ENCODE results near the gene SLC35G3. TPM values are rescaled to one million over a fixed set of nuclear protein-coding genes. Genes with fewer than 3 reads are reported as not detected.

Gene SLC35G3
- total RNA-seq, 6 experiments from 2014 or later: not detected

DNA sequence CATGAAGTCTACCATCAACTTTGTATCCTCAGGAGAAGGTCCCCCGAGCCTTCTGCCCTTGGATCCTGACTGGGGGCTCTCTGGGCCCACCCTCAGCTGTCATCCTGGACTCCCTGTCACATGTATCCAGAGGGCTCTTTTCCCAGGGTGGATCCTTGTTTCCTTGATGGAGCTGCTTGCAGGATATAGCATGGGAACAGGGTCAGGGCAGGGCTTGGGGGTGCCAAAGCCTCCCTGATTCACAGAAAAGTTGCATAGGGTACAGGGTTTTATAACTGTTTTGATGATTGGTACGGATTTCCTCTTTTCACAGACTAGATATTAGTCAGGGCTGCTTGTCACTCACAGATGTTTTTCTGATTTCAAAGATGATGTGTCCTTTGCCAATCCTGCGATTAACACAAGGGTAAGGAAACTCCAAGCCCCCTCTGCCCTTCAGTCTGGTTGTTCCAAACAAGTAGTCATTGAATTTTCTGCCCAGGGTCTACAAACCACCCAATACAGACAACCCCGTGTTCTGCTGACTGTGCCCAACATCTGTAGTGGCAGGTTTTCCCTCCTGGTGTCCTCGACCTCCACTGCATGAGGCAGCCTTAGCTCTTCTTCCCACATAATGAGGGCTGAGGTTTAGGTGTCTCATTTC lies 20.6 kb upstream of the SLC35G3 start:
- H3K4me1 ChIP-seq: no peaks in the 10 kb centered on the region
- ATAC-seq: peak in 3 of 4 donors; percentile 17 to 41 (median 18)
- H3K27ac ChIP-seq: peak overlapping the region in 1 of 3 donors; percentile 11
- no peak for DNase-seq
- TF ChIP-seq POLR2A (IDR thresholded peaks at IDR 0.05): no peak
- TF ChIP-seq, protein P1, sequence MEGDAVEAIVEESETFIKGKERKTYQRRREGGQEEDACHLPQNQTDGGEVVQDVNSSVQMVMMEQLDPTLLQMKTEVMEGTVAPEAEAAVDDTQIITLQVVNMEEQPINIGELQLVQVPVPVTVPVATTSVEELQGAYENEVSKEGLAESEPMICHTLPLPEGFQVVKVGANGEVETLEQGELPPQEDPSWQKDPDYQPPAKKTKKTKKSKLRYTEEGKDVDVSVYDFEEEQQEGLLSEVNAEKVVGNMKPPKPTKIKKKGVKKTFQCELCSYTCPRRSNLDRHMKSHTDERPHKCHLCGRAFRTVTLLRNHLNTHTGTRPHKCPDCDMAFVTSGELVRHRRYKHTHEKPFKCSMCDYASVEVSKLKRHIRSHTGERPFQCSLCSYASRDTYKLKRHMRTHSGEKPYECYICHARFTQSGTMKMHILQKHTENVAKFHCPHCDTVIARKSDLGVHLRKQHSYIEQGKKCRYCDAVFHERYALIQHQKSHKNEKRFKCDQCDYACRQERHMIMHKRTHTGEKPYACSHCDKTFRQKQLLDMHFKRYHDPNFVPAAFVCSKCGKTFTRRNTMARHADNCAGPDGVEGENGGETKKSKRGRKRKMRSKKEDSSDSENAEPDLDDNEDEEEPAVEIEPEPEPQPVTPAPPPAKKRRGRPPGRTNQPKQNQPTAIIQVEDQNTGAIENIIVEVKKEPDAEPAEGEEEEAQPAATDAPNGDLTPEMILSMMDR (IDR thresholded peaks at IDR 0.05): no peak
- intact Hi-C loops (cut with DNase I): no loop called here
- no peak overlapping the region for H3K4me3 ChIP-seq
- H3K27me3 ChIP-seq: no peaks in the 10 kb centered on the region
- no peaks in the 10 kb centered on the region for H3K9me3 ChIP-seq
- no peaks in the 10 kb centered on the region for H3K36me3 ChIP-seq
- 20% methylated on average over 5 of the region's 5 CpGs for WGBS (ENCODE audit: insufficient coverage, low coverage, low lambda C conversion rate, missing lambda C conversion rate)

DNA sequence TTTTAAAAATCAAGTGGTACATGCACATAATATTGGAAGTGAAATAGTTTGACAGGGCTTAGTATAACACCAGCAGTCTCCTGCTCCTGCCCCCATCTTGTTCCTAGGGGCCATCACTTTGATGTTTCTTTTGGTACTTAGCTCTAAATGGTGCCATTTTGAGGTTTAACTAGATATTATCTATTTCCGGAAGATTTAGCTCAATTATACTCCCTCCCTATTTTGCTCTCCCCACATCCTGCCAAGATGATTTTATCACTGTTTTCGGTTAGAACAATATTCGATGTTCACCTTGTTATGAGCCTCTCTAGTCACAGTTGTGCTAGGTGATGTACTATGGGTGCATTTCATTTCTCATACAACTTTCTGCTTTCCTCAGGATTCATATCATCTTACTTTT lies 20.0 kb upstream of the SLC35G3 start:
- H3K4me1 ChIP-seq: no peaks in the 10 kb centered on the region
- intact Hi-C loops (cut with DNase I): no loop called here
- DNase-seq: no peak

DNA sequence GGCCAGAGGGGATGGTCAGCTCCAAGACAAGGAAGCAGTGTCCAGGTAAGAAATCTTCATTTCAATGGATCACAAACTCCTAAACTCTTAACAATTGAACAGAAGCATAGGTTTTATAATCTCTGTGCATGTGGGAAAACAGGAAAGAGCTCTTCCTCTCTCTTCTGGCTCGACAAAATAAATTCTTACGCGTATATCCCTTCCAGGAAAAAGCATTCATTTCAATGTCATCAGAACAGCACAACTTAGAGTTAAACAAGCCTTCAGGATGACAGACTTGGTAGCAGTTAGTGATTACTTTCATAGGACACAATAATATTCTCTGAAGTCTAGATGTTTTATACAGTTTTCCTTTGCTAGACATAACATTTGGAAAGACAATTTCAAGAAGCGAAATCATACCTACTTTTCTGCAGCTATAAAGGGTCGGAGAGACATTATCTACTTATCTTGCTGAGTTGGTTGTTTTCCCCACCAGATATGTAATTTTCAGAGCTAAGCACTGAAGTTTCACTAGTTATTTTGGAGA lies 19.3 kb upstream of the SLC35G3 start:
- no peaks in the 10 kb centered on the region for H3K36me3 ChIP-seq
- H3K4me1 ChIP-seq: no peaks in the 10 kb centered on the region
- no peak for TF ChIP-seq POLR2A (IDR thresholded peaks at IDR 0.05)
- TF ChIP-seq, protein P1 (IDR thresholded peaks at IDR 0.05): no peak
- 51% methylated on average over 5 of the region's 5 CpGs for WGBS (ENCODE audit: insufficient coverage, low coverage, low lambda C conversion rate, missing lambda C conversion rate)
- intact Hi-C loops (cut with DNase I): no loop called here
- no peak overlapping the region for H3K4me3 ChIP-seq
- ATAC-seq (peak in 3 of 4 donors; percentile 50 to 64 (median 61)), DNase-seq (no peak)
- no peaks in the 10 kb centered on the region for H3K9me3 ChIP-seq
- H3K27ac ChIP-seq: peak overlapping the region in 1 of 3 donors; percentile 13
- H3K27me3 ChIP-seq: peaks cover 0 to 5% of the 10 kb centered on the region in 2 donors

More for the DNA sequence above, 20.0 kb upstream of the SLC35G3 start:
- Histone ChIP-seq H3K9me3 (no peaks in the 10 kb centered on the region), H3K27ac (peak overlapping the region in 1 of 3 donors; percentile 13), H3K4me3 (no peak overlapping the region), H3K36me3 (no peaks in the 10 kb centered on the region), H3K27me3 (no peaks in the 10 kb centered on the region)
- WGBS (ENCODE audit: insufficient coverage, low coverage, low lambda C conversion rate, missing lambda C conversion rate): 33% methylated on average over 3 of the region's 3 CpGs
- TF ChIP-seq, protein P1 (IDR thresholded peaks at IDR 0.05): no peak
- TF ChIP-seq POLR2A (IDR thresholded peaks at IDR 0.05): no peak
- ATAC-seq: peak; percentile 16 to 63 (median 35)

DNA sequence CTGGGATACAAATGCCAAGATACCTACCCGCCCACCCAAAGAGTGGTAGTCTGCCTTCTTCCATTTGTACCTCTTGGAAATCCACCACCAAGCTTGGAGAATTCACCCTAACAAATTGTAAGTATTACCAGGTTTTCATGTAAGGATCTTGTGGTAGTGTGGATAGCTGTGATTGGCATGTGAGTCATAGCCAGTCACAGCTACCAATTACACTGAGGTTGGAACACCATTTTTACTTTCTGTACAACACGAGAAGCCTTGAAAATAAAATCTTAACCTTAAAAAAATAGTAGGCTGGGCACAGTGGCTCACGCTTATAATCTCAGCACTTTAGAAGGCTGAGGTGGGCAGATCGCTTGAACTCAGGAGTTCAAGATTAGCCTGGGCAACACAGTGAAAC lies 18.5 kb upstream of the SLC35G3 start:
- no peak overlapping the region for H3K27ac ChIP-seq

More for the DNA sequence above, 18.5 kb upstream of the SLC35G3 start:
- TF ChIP-seq, protein P1 (IDR thresholded peaks at IDR 0.05): no peak
- TF ChIP-seq POLR2A (IDR thresholded peaks at IDR 0.05): no peak
- ATAC-seq: no peak
- WGBS (ENCODE audit: insufficient coverage, low coverage, low lambda C conversion rate, missing lambda C conversion rate): 60% methylated on average over 4 of the region's 4 CpGs
- intact Hi-C loops (cut with DNase I): no loop called here
- H3K4me1 ChIP-seq: no peaks in the 10 kb centered on the region
- no peak overlapping the region for H3K4me3 ChIP-seq
- no peaks in the 10 kb centered on the region for H3K9me3 ChIP-seq
- H3K27me3 ChIP-seq: peaks cover 0 to 5% of the 10 kb centered on the region in 2 donors
- DNase-seq: no peak
- H3K36me3 ChIP-seq: no peaks in the 10 kb centered on the region
